ENCODE data around the gene SUN5.
"Not testable (repeated sequence)": the region's sequence is repeated elsewhere in the genome, so short reads cannot be mapped to it uniquely, and the experiment has no call there.

The SUN5 gene

GRCh38 chr20:32965115-32965514 lies 39.1 kb downstream of the SUN5 start:
- DNase-seq (ENCODE audit: low read depth): no peak

- no peak for DNase-seq (ENCODE audit: low read depth)
Measured at GRCh38 chr20:32964575-32964974, 39.7 kb downstream of the SUN5 start.

- DNase-seq (ENCODE audit: low read depth): no peak
Measured at GRCh38 chr20:32963176-32963575, 41.1 kb downstream of the SUN5 start.

- not testable (repeated sequence) for DNase-seq (ENCODE audit: low read depth)
Measured at GRCh38 chr20:32962646-32963045, 41.6 kb downstream of the SUN5 start.

- no peak for DNase-seq (ENCODE audit: low read depth)
Measured at GRCh38 chr20:32962053-32962452, 42.2 kb downstream of the SUN5 start.

GRCh38 chr20:32960849-32961731 lies 43.1 kb downstream of the SUN5 start:
- DNase-seq (ENCODE audit: low read depth): no peak

GRCh38 chr20:32960222-32960518 lies 44.1 kb downstream of the SUN5 start:
- DNase-seq (ENCODE audit: low read depth): no peak

- DNase-seq (ENCODE audit: low read depth): no peak
Measured at GRCh38 chr20:32959351-32960221, 44.6 kb downstream of the SUN5 start.

GRCh38 chr20:32958574-32958973 lies 45.7 kb downstream of the SUN5 start:
- no peak for DNase-seq (ENCODE audit: low read depth)

GRCh38 chr20:32957459-32957858 lies 46.8 kb downstream of the SUN5 start:
- DNase-seq (ENCODE audit: low read depth): no peak

GRCh38 chr20:32950539-32950938 lies 53.7 kb downstream of the SUN5 start:
- DNase-seq (ENCODE audit: low read depth): not testable (repeated sequence)

GRCh38 chr20:32946629-32947028 lies 57.6 kb downstream of the SUN5 start:
- DNase-seq (ENCODE audit: low read depth): no peak

- DNase-seq (ENCODE audit: low read depth): no peak
Measured at GRCh38 chr20:32945710-32946221, 58.5 kb downstream of the SUN5 start.

- DNase-seq (ENCODE audit: low read depth): no peak
Measured at GRCh38 chr20:32943490-32944052, 60.7 kb downstream of the SUN5 start.

- DNase-seq (ENCODE audit: low read depth): no peak
Measured at GRCh38 chr20:32941155-32941885, 62.9 kb downstream of the SUN5 start.

GRCh38 chr20:32934580-32934979 lies 69.7 kb downstream of the SUN5 start:
- no peak for DNase-seq (ENCODE audit: low read depth)
